ENCODE data around the gene PYCR2. TPM values are rescaled to one million over a fixed set of nuclear protein-coding genes. Genes with fewer than 3 reads are reported as not detected.

PYCR2 gene
- total RNA-seq, 2 experiments from 2014 or later, result 136 to 181 TPM

GRCh38 chr1:225879521-225880221 lies 44.4 kb downstream of the PYCR2 start:
- Histone ChIP-seq H3K9me3 (ENCODE audit: low read length) (no peaks in the 10 kb centered on the region), H3K79me2 (ENCODE audit: insufficient read depth, low read depth, low read length) (no peaks in the 10 kb centered on the region), H3K4me1 (ENCODE audit: insufficient read depth, low read length, poor library complexity, severe bottlenecking) (peaks cover 47% of the 10 kb centered on the region), H3K4me2 (ENCODE audit: low read length) (peak overlapping the region; percentile 96), H3K36me3 (ENCODE audit: insufficient read depth, low read length) (peaks cover 17% of the 10 kb centered on the region; the same call in 1 of the 2 replicates), H2AFZ (ENCODE audit: low read length) (no peak overlapping the region), H3K27ac (ENCODE audit: low read depth, low read length, poor library complexity, severe bottlenecking) (no peak overlapping the region), H4K20me1 (ENCODE audit: insufficient read depth, low read length) (no peaks in the 10 kb centered on the region), H3K9me2 (ENCODE audit: insufficient read depth, low read length) (no peaks in the 10 kb centered on the region), H3K4me3 (ENCODE audit: low read depth, low read length, poor library complexity, severe bottlenecking) (peak overlapping the region; percentile 83)
- DNase-seq (ENCODE audit: low spot score), result peak; percentile 45
- POLR2A ChIA-PET, result interaction anchor here (0.5 to 2.1 kb wide), 4 partner anchors 9 to 439 kb away, joined by 3 to 5 read pairs (median 4); no protein-coding TSS in a partner anchor
- TF ChIP-seq EZH2phosphoT487 (IDR thresholded peaks at IDR 0.05; ENCODE audit: borderline replicate concordance, low read depth, low read length) (no peak), CTCF (conservative IDR thresholded peaks at IDR 0.05; ENCODE audit: low read length) (no peak)
- no TSS peak for BruUV-seq (replicated peaks)
- CTCF ChIA-PET (ENCODE audit: unreplicated experiment), result interaction anchor here (0.6 kb wide), 1 partner anchor 75 kb away, joined by 3 read pairs; no protein-coding TSS in a partner anchor
- intact Hi-C loops (cut with micrococcal nuclease; ENCODE audit: unreplicated experiment), result loop anchor here (2.0 kb wide), 2 partner anchors 31 to 97 kb away; no protein-coding TSS in a partner anchor

- ChIA-PET CTCF (ENCODE audit: unreplicated experiment) (interaction anchor here (0.5 to 0.7 kb wide), 2 partner anchors 92 to 396 kb away, joined by 3 to 4 read pairs; no protein-coding TSS in a partner anchor), POLR2A (interaction anchor here (1.1 to 1.3 kb wide), 2 partner anchors 19 to 45 kb away, joined by 3 read pairs; partner anchors contain the start of gene PYCR2)
- Histone ChIP-seq H3K4me2 (ENCODE audit: low read length) (no peak overlapping the region), H3K9me3 (ENCODE audit: low read length) (no peaks in the 10 kb centered on the region), H3K4me3 (ENCODE audit: low read depth, low read length, poor library complexity, severe bottlenecking) (no peak overlapping the region), H3K9me2 (ENCODE audit: insufficient read depth, low read length) (no peaks in the 10 kb centered on the region), H4K20me1 (ENCODE audit: insufficient read depth, low read length) (no peaks in the 10 kb centered on the region), H3K79me2 (ENCODE audit: insufficient read depth, low read depth, low read length) (no peaks in the 10 kb centered on the region), H3K27ac (ENCODE audit: low read depth, low read length, poor library complexity, severe bottlenecking) (no peak overlapping the region), H3K36me3 (ENCODE audit: insufficient read depth, low read length) (peaks cover 19% of the 10 kb centered on the region; the same call in 1 of the 2 replicates), H3K4me1 (ENCODE audit: insufficient read depth, low read length, poor library complexity, severe bottlenecking) (peaks cover 46% of the 10 kb centered on the region), H2AFZ (ENCODE audit: low read length) (no peak overlapping the region)
- DNase-seq (ENCODE audit: low spot score), result no peak
- BruUV-seq (replicated peaks), result no TSS peak
- TF ChIP-seq EZH2phosphoT487 (IDR thresholded peaks at IDR 0.05; ENCODE audit: borderline replicate concordance, low read depth, low read length) (no peak), CTCF (conservative IDR thresholded peaks at IDR 0.05; ENCODE audit: low read length) (no peak)
- intact Hi-C loops (cut with micrococcal nuclease; ENCODE audit: unreplicated experiment), result no loop called here
These were observed 45.8 kb downstream of the PYCR2 start for GRCh38 chr1:225878282-225878681.

GRCh38 chr1:225877580-225877979 lies 46.5 kb downstream of the PYCR2 start:
- no peak overlapping the region for H3K4me2 ChIP-seq (ENCODE audit: low read length)
- H3K79me2 ChIP-seq (ENCODE audit: insufficient read depth, low read depth, low read length), result no peaks in the 10 kb centered on the region
- ChIA-PET POLR2A (interaction anchor here (0.7 to 1.3 kb wide), 3 partner anchors 20 to 66 kb away, joined by 3 read pairs; partner anchors contain the start of gene PYCR2), CTCF (ENCODE audit: unreplicated experiment) (no interaction called here)
- peak; percentile 78 for TF ChIP-seq CTCF (conservative IDR thresholded peaks at IDR 0.05; ENCODE audit: low read length)
- TF ChIP-seq EZH2phosphoT487 (IDR thresholded peaks at IDR 0.05; ENCODE audit: borderline replicate concordance, low read depth, low read length), result no peak
- no peak overlapping the region for H3K27ac ChIP-seq (ENCODE audit: low read depth, low read length, poor library complexity, severe bottlenecking)
- no peak overlapping the region for H2AFZ ChIP-seq (ENCODE audit: low read length)
- peaks cover 24% of the 10 kb centered on the region; the same call in 1 of the 2 replicates for H3K36me3 ChIP-seq (ENCODE audit: insufficient read depth, low read length)
- no TSS peak for BruUV-seq (replicated peaks)
- H3K9me3 ChIP-seq (ENCODE audit: low read length), result no peaks in the 10 kb centered on the region
- H4K20me1 ChIP-seq (ENCODE audit: insufficient read depth, low read length), result no peaks in the 10 kb centered on the region
- intact Hi-C loops (cut with micrococcal nuclease; ENCODE audit: unreplicated experiment), result no loop called here
- H3K4me3 ChIP-seq (ENCODE audit: low read depth, low read length, poor library complexity, severe bottlenecking), result no peak overlapping the region
- DNase-seq (ENCODE audit: low spot score), result peak; percentile 55
- no peaks in the 10 kb centered on the region for H3K9me2 ChIP-seq (ENCODE audit: insufficient read depth, low read length)
- peaks cover 39% of the 10 kb centered on the region for H3K4me1 ChIP-seq (ENCODE audit: insufficient read depth, low read length, poor library complexity, severe bottlenecking)
